Transverse colon (tissue), 3 donors: Measurements from ENCODE around the gene GLOD4.

Experiments
- CTCF ChIP-seq, 5 experiments: fragments of 200-600 bp in 3 of 5; fragments of 450-650 bp in 2 of 5; sonication (generic) in 3 of 5; IDR thresholded peaks; 1 replicate in 2 of 5; 2 replicates in 3 of 5; pipeline ENCODE4 v1.5.1; 2016 to 2017; ENCODE audit warnings: antibody characterized with exemption in 5 of 5, inconsistent platforms in 3 of 5, mild to moderate bottlenecking in 2 of 5, moderate library complexity in 1 of 5
- POLR2A ChIP-seq: fragments of 450-650 bp; IDR thresholded peaks from one replicate; pipeline ENCODE4 v1.6.1; 2016; ENCODE audit warnings: antibody characterized with exemption, mild to moderate bottlenecking, moderate library complexity

DNA sequence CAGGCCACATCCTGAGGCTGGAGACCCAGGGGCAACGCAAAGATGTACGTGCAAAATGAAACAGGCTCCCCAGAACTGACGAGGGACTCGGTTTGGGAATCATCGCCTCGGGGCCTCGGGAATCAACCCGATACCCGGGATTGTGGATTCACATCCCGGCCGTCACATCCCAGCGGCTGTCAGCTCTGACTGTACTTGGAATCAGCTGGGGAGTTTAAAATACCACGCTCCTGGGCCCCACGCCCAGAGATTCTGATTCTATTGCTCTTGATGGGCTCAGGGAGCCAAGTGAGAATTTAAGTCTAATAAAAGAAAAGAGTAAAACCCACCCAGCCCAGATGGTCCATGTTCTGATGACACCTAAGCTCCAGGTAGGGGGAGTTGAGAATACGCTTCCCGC, 42.3 kb upstream of the GLOD4 start:
- TF ChIP-seq CTCF (IDR thresholded peaks at IDR 0.05) (no peak), POLR2A (no peak)
